ENCODE results near the gene CELA2A.
"Not testable (repeated sequence)": the region's sequence is repeated elsewhere in the genome, so short reads cannot be mapped to it uniquely, and the experiment has no call there.

Gene CELA2A

DNA sequence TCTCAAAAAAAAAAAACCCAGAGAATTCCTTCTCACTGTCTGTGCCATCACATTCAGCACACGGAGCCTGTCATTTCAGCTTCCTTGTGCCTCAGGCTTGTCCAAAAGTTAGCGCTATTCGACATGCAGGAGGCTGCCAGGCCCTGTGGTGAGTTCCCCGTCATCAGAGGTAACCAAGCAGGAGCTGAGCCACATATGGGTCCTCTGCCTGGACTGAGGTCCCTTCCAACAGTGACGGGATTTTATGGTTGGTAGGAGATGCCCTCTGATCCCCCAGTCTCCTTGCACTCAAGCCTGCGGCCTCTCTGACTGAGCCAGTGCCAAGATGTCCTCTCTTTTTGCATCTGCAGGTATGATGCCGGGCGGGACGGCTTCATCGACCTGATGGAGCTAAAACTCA, 31.0 kb upstream of the CELA2A start:
- DNase-seq = no peak

DNA sequence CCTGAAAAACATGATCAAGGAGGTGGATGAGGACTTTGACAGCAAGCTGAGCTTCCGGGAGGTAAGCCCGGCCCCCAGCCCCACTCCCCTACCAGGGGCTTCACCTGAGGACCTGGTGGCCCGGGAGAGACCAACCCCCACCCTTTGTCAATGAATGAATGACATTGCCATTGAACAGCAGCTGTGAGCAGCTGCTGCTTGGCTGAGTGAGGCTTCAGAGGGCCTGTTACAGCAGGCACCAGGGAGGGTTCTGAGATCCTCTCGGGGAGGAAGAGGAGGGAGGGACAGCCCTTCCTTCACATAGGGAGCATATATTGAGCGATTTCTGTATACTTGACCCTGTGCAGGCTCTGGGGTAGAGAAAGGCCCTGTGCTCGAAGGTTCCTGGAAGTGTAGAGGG, 30.6 kb upstream of the CELA2A start:
- DNase-seq = no peak

- no peak for DNase-seq
Observed at GRCh38 chr1:15426492-15427279, 29.8 kb upstream of the CELA2A start.

DNA sequence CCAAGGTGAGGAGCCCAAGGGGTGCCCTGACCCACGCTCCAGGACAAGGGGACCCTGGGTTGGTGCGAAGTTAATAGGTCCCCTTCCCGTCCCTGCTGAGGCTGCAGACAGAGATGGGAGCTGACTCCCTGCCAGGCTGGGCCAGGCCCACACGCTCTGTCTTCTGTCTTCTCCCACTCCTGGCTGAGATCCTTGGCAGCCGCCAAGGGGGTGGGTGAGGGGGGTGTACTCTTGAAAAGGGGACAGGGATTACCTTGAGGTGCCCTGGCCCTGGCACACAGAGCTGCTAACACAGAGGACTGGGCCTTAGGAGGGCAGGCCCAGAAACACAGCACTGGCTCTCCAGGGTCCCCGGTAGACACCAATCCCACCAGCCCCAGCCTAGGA, 29.3 kb upstream of the CELA2A start:
- DNase-seq = no peak

GRCh38 chr1:15428252-15428651, 28.3 kb upstream of the CELA2A start:
- DNase-seq = not testable (repeated sequence)

GRCh38 chr1:15428815-15429435, 27.6 kb upstream of the CELA2A start:
- DNase-seq = no peak

- no peak for DNase-seq
Observed at GRCh38 chr1:15429701-15430149, 26.8 kb upstream of the CELA2A start.

GRCh38 chr1:15430787-15431570, 25.6 kb upstream of the CELA2A start:
- DNase-seq = peak; percentile 70

DNA sequence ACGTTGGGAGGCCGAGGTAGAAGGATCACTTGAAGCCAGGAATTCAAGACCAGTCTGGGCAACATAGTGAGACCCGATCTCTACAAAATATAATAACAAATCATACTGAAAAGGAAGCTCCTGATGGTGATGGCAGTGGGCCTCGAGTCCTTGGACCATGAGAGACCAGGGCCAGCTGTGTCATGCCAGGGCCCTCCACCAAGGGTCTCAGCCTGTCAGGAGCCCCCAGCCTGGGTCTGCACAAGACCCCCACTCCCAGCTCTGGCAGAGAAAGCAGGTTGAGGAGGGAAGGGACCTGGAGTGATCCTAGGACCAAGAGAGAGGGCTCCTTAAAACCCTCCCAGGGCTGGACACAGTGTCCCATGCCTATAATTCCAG, 25.0 kb upstream of the CELA2A start:
- no peak for DNase-seq

DNA sequence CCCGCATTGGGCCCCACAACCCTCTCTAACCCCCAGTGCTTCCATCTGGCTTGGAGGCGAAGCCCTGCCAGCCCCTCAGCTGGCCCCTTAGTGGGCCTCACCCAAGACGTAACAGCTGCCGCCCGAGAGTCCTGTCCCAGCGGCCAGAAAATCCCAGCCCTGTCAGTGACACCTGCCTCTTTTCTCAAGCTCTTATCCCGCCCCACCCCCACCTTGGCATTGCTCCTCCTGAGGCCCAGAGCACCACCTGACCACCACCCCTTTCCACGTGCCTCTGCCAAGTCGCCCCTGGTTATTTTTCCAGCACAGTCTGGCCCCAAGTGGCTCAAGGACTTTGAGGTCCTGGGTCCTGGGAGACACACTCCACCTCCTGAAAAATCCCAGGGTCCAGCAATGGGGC, 24.2 kb upstream of the CELA2A start:
- DNase-seq = no peak

DNA sequence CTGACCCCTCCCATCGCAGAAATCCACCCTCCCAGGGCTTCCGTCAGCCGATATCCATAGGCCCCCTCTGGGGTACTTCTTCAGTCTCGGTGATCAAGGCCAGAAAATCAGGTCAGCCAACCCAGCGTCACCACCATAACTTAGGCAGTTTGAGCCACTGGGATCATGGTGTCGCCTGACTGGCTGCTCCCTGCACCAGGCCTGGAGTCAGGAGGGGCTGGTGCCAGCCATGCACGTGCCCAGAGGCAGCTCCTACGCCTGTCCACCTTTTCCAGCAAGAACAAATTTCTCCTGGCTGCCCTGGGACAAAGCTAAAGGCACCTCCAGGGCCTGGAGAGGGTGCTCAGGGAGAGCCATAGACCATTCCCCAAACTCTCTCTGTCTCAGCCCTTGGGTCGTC, 23.1 kb upstream of the CELA2A start:
- DNase-seq = no peak

- DNase-seq = peak; percentile 83
Observed at GRCh38 chr1:15434739-15435138, 21.8 kb upstream of the CELA2A start.

DNA sequence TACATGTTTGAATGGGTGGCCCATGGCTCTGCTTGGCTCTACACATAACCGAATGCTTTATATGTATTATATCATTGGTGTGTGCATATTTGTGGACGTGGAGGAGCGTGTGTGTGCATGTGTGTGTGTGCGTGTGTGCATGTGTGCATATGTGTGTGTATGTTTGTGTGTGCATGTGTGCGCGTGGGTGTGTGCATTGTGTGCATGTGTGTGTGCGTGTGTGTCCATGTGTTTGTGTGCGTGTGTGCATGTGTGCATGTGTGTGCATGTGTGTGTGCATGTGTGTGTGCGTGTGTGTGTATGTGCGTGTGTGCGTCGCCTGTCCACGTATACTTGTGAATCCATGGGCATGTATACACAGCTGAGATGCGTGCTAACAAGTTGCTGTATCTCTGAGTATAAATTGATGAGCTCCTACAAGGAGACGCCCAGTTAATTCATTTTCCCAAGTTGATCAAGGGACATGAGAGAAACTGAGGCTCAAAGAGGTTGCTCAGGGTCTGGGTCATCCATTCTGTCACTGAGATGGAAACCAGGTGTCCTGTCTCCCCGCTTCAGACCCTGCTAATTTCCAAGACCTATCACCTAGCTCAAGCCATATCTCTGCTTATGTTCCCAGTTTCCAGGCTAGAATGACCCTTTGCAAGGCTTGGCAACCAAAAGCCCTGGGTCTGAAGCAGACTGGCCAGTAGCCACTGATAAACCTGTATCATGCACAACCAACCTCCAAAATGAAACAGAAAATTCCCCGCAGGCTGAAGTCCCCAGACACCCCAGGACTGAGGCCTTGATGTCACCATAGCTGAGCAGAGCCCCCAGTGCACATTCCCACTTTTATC, 21.1 kb upstream of the CELA2A start:
- no peak for DNase-seq

GRCh38 chr1:15436881-15437442, 19.6 kb upstream of the CELA2A start:
- no peak for DNase-seq

DNA sequence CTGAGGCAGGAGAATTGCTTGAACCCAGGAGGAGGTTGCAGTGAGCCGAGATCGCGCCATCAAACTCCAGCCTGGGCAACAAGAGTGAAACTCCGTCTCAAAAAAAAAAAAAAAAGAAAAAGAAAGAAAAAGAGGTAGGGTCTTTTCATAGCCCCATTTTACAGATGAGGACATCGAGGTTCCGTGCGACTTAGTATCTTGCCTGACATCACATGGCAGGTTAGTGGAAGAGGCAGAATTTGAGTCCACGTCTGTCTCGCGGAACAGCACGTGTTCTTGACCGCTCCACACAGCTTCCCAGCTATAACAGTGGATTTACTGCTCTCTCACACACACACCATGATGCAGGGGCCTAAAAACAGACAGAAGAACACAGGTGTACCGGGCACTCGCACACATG, 17.2 kb upstream of the CELA2A start:
- DNase-seq = no peak

- no peak for DNase-seq
Observed at GRCh38 chr1:15440357-15440756, 16.2 kb upstream of the CELA2A start.

- DNase-seq = no peak
Observed at GRCh38 chr1:15441247-15441646, 15.3 kb upstream of the CELA2A start.

- DNase-seq = no peak
Observed at GRCh38 chr1:15442119-15442518, 14.4 kb upstream of the CELA2A start.

DNA sequence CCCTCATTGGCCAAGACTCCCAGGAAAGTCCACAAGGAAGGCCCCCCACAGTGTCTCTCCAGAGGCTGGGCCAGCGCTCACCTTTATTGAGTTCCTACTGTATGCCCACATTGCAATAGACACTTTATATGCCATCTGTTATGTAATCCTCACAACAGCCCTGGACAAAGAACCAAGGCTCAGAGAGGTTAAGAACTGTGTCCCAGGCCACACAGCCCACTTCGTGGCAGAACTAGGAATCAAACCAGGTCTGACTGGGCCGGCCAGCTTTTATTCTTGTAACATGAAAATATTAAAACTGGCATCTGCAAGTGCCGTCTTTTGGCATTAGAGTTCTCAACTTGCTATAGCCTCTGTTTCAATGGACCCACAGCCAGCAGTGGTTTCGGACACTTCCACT, 13.8 kb upstream of the CELA2A start:
- no peak for DNase-seq

DNA sequence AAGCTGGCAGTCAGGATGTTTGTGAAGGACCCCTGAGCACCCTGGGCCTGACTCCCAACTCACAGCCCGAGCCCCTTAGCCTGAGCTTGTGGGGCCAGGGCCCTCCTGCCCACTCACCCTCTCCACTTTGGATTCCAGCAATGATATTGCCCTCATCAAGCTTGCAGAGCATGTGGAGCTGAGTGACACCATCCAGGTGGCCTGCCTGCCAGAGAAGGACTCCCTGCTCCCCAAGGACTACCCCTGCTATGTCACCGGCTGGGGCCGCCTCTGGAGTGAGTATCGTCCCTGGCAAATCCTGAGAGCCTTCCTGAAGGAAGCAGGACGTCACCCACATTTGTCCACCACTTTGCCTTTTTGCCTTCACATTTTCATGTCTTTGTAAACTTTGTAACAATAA, 13.3 kb upstream of the CELA2A start:
- no peak for DNase-seq

- DNase-seq = no peak
Observed at GRCh38 chr1:15444468-15445389, 11.8 kb upstream of the CELA2A start.

Data from hematopoietic multipotent progenitor cell treated with erythropoietin and hydrocortisone succinate and interleukin-3 and kit ligand, for 4 days (in vitro differentiated cells).